ENCODE measurements around the gene MED13.
"Not testable (repeated sequence)": the region's sequence is repeated elsewhere in the genome, so short reads cannot be mapped to it uniquely, and the experiment has no call there.

Gene MED13

GRCh38 chr17:61908292-61909037, 156.6 kb downstream of the MED13 start:
- TF ChIP-seq ZFX (IDR thresholded peaks at IDR 0.05; ENCODE audit: borderline replicate concordance) = no peak
- TF ChIP-seq CTCF (IDR thresholded peaks at IDR 0.05) = no peak

GRCh38 chr17:61907361-61907760, 157.7 kb downstream of the MED13 start:
- TF ChIP-seq CTCF (IDR thresholded peaks at IDR 0.05) (no peak), ZFX (IDR thresholded peaks at IDR 0.05; ENCODE audit: borderline replicate concordance) (no peak)

More at GRCh38 chr17:61908292-61909037, 156.6 kb downstream of the MED13 start:
- H3K27ac ChIP-seq = no peak overlapping the region

GRCh38 chr17:61904094-61904710, 160.9 kb downstream of the MED13 start:
- TF ChIP-seq CTCF (IDR thresholded peaks at IDR 0.05) = no peak
- TF ChIP-seq ZFX (IDR thresholded peaks at IDR 0.05; ENCODE audit: borderline replicate concordance) = no peak
- no peak overlapping the region for H3K27ac ChIP-seq

More at GRCh38 chr17:61907361-61907760, 157.7 kb downstream of the MED13 start:
- no peak overlapping the region for H3K27ac ChIP-seq

GRCh38 chr17:61903251-61903650, 161.8 kb downstream of the MED13 start:
- H3K27ac ChIP-seq = no peak overlapping the region
- TF ChIP-seq CTCF (IDR thresholded peaks at IDR 0.05) (no peak), ZFX (IDR thresholded peaks at IDR 0.05; ENCODE audit: borderline replicate concordance) (no peak)

- TF ChIP-seq CTCF (IDR thresholded peaks at IDR 0.05) (no peak), ZFX (IDR thresholded peaks at IDR 0.05; ENCODE audit: borderline replicate concordance) (no peak)
Observed at GRCh38 chr17:61897548-61898180, 167.4 kb downstream of the MED13 start.

GRCh38 chr17:61895391-61895790, 169.7 kb downstream of the MED13 start:
- no peak overlapping the region for H3K27ac ChIP-seq
- TF ChIP-seq ZFX (IDR thresholded peaks at IDR 0.05; ENCODE audit: borderline replicate concordance) = no peak
- no peak for TF ChIP-seq CTCF (IDR thresholded peaks at IDR 0.05)

More at GRCh38 chr17:61897548-61898180, 167.4 kb downstream of the MED13 start:
- H3K27ac ChIP-seq = no peak overlapping the region

GRCh38 chr17:61894310-61894709, 170.8 kb downstream of the MED13 start:
- not testable (repeated sequence) for H3K27ac ChIP-seq

All from 22Rv1 (cell line).